Activated T-cell treated with anti-CD3 and anti-CD28 coated beads for 4 hours (primary cell): ENCODE data around the gene YIPF6.
"Not testable (repeated sequence)": the region's sequence is repeated elsewhere in the genome, so short reads cannot be mapped to it uniquely, and the experiment has no call there.

Experiments used
- DNase-seq: peaks from one replicate; pipeline ENCODE4 v3.0.0-alpha.2; 2020

The YIPF6 gene, protein sequence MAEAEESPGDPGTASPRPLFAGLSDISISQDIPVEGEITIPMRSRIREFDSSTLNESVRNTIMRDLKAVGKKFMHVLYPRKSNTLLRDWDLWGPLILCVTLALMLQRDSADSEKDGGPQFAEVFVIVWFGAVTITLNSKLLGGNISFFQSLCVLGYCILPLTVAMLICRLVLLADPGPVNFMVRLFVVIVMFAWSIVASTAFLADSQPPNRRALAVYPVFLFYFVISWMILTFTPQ

DNA sequence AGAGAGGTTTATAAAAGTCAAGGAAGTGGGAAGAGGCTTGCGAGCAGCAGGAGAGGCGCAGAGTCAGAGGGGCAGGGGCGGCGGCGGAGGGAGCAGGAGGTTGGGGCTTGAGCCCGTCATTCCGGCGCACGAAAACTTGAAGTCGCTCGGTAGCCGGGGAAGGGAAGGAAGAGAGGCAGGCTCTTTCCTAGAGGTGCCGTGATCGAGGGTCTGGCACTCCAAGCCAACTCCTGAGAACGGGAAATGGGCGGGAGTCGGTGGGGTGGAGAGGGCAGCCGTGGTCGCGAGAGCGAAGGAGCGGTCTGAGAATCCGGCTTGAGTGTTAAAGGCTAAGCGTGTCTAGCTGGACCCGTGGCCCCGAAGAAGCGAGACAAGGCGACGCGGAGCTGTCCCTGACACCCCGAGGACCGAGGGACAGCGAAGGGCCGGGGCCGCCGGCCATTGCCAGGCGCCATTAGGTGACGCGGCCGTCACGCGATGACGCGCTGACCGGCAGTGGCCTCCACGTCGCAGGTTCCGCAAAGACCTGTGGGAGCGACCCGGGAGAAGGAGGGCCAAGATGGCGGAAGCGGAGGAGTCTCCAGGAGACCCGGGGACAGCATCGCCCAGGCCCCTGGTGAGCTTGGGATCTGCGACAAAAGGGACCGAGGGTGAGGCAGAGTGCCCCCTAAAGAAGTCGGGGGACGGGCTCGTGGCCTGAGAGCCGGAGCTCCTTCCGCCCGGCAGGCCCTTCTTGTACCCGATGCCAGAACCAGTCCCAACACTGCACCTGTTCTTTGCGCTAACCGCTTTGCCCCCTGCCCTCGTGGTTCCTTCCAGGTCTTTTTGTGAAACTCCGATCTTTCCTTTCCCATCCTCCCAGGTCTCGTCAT, at the start of gene YIPF6:
TSS of gene YIPF6 (plus strand) at position 544 of the 872 bp plus-strand sequence. CDS start at position 560, 16 bp downstream.
- DNase-seq = peak; percentile 30

DNA sequence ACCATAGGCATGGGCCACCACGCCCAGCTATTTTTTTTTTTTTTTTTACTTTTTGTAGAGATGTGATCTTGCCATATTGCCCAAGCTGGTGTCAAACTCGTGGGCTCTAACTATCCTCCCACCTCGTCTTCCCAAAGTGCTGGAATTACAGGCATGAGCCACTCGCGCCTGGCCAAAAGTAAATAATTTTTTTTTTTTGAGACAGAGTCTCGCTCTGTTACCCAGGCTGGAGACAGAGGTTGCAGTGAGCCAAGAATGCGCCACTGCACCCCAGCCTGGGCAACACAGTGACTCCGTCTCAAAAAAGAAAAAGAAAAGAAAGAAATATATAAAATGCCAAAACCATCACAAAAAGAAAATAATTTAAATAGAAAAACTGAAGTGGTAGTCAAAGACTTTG, 47.1 kb upstream of the YIPF6 start:
- no peak for DNase-seq

DNA sequence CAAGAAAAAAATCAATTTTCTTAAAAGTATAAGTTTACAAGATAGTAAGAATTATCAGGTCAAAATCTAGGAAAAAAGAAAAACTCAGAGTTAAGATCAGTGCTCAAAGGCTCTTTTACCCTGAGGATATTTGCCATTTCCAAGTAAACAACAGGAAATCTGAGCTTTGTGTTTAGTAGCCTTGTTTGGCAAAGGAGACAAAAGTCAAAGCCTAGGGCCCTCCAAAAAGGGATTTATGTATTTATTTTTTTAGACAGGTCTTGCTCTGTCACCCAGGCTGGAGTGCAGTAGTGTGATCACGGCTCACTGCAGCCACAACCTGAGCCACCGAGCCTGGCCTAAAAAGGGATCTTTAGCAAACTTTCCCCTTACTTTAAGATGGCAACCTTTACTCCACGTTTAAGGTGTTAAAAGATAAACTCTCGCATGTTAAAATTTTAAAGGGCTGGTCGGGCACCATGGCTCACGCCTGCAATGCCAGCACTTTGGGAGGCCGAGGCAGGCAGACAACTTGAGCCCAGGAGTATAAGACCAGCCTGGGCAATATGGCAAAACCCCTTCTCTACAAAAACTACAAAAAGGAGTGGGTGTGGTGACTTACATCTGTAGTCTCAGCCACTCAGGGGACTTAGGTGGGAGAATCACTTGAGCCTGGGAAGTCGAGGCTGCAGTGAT, 44.2 kb upstream of the YIPF6 start:
- DNase-seq = no peak

DNA sequence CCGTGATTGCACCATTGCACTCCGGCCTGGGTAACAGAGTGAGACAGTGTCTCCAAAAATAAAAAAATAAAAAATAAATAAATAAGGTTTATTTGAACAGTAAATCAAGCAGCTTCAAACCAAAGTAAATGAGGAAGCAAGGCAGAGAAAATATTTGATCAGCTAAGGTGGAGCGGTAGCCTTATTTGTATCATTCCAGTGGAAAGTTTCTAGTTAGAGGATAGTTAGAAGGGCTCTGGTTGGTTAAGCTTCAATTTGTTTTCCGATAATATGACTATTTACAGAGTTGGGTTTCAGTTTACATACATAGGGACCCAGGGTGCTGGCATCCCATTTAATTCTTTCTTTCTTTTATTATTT, 43.7 kb upstream of the YIPF6 start:
- no peak for DNase-seq

DNA sequence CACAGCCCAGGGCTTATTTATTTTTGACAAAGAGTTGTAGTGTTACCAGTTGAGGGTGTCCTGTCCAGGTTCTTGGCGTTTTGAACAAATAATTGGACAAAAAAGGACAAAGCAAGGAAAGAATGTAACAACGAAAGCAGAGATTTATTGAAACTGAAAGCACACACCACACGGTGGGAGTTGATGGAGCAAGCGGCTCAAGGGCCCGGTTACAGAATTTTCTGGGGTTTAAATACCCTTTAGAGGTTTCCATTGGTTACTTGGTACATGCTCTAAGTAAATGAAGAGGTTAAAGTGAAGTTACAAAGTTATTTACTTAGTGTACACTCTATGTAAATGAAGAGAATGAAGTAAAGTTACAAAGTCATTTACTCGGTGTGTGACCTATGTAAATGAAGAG, 37.8 kb upstream of the YIPF6 start:
- DNase-seq = no peak

DNA sequence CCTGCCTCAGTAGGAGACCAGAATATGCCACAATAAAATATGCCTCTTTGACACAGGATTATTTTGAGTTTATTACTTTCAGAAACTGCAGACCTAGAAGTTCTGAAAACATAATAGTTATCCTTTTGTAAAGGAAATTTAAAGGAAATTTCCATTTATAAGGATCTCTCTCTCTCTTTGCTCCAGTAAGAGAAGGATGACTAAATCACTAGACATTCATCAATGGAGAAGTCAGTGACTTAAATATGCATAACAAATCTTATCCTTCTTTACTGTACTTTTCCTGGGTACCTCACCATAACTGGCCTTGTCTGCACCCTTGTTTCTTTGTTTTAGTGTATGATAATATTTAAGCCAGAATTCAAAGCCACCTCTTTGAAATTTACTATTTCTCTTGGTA, 37.3 kb upstream of the YIPF6 start:
- DNase-seq = no peak

DNA sequence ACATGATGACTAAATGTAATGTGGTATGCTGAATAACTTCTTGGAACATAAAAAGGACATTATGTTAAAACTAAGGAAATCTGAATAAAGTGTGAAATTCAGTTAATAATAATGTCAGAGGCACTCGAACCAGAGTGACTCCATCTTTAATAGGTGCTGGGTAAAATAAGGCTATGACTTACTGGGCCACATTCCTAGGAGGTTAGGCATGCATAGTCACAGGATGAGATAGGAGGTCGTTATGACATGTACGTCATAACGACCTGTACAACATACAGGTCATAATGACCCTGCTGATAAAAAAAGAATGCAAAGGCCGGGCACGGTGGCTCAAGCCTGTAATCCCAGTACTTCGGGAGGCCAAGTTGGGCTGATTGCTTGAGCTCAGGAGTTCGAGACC, 36.7 kb upstream of the YIPF6 start:
- DNase-seq = no peak

DNA sequence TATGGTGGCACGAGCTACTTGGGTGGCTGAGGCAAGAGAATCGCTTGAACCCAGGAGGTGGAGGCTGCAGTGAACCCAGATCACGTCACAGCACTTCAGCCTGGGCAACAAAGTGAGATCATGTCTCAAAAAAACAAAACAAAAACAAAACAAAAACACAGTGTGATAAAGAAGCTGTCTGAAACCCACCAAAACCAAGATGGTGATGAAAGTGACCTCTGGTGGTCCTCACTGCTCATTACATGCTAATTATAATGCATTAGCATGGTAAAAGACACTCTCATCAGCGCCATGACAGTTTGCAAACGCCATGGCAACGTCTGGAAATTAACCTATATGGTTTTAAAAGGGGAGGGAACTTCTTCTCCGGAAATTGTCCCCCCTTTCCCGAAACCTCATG, 36.2 kb upstream of the YIPF6 start:
- DNase-seq = no peak

DNA sequence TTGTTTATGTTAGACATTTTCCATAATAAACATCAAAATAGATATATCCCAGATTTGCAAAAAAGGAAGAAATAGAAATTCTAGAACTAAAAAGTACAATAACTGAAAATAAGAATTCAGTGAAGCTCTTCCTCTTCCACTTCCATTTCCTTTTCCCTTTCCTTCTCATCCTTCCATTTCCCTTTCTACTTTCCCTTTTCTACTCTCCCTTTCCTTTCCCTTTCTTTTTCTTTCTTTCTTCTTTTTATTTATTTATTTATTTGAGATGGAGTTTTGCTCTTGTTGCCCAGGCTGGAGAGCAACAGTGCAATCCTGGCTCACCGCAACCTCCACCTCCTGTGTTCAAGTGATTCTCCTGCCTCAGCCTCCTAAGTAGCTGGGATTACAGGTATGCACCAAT, 35.0 kb upstream of the YIPF6 start:
- DNase-seq = no peak

DNA sequence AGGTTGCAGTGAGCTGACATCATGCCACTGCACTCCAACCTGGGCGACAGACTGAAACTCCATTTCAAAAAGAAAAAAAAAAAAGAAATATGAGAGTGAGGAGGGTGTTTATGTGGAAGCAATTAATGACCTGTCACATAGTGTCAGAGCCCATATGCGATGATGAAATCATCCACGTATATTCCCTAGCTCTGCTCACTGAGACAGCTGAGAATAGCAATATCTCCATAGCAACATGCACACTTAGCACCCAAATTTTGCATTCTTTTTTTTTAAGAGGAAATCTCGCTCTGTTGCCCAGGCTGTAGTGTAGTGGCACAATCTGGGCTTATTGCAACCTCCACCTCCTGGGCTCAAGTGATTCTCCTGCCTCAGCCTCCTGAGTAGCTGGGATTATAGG, 34.1 kb upstream of the YIPF6 start:
- no peak for DNase-seq

DNA sequence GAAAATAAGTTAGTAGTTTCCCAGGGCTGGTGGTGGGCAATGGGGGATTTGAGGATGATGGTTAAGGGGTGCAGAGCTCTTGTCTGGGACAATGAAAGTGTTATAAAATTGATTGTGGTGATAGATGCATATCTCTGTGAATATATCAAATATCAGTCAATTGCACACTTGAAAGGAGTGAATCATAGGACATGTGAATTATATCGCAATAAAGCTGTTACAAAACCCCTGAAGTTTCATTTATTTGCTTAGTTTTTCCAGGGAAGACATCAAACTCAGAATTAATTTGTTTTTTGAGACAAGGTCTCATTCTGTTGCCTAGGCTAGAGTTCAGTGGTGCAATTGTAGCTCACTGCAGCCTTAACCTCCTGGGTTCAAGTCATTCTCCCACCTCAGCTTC, 17.9 kb upstream of the YIPF6 start:
- no peak for DNase-seq

DNA sequence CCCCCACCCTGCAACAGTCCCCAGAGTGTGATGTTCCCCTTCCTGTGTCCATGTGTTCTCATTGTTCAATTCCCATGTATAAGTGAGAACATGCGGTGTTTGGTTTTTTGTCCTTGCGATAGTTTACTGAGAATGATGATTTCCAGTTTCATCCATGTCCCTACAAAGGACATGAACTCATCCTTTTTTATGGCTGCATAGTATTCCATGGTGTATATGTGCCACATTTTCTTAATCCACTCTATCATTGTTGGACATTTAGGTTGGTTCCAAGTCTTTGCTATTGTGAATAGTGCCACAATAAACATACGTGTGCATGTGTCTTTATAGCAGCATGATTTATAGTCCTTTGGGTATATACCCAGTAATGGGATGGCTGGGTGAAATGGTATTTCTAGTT, 12.7 kb upstream of the YIPF6 start:
- DNase-seq = not testable (repeated sequence)

DNA sequence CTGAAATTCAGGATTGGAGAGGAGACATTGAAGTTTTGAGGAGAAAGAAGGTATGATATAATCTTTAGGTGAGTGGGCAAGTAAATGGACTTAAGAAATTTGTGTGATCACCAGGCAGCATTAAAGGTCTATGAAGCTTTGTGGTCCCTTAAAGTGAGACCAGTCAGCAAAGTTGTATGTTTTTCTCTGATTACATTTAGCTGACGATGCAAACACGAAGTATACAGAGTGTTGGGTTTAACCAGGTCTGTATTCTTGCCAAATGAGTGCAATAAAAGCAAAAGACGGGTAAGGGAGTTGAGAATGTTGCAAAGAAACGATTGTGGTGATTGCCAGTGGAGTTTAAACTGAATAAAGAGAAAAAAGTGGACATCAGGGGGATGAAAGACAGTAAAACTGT, 11.6 kb upstream of the YIPF6 start:
- DNase-seq = no peak

DNA sequence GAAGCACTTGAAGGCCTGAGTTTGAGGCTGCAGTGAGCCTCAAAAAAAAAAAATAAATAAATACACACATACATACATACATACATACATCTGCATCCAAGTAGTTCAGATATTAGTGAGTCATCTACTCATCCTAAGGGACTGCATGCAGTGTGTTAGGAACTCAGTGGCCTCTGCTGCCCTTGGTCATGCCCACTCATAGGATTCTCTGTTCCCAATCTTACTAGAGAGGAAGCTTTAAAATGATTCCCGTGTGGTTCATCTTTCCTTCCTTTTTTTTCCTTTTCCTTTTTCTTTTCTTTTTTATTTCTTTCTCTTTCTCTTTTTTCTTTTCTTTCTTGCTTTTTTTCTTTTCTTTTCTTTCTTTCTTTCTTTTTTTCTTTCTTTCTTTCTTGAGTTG, 10.9 kb upstream of the YIPF6 start:
- DNase-seq = no peak

DNA sequence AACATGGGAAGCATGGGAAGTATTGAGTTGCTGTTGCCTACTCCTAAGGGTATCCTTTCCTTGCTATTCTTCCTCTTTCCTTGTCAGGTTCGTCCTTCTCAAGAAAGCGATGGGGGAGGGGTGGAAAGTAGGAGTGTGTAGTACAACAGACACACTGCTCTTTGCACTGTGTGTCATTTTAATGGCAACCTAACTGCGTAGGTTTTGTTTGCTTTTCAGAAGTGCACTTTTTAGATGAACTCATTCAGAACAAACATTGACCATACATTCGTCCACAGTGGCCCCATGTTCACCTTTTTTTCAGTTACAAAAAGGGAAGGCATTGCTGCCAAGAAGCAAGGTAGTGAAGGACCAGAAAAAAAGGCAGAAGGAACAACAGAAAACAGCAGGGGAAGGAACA, 10.2 kb upstream of the YIPF6 start:
- no peak for DNase-seq

DNA sequence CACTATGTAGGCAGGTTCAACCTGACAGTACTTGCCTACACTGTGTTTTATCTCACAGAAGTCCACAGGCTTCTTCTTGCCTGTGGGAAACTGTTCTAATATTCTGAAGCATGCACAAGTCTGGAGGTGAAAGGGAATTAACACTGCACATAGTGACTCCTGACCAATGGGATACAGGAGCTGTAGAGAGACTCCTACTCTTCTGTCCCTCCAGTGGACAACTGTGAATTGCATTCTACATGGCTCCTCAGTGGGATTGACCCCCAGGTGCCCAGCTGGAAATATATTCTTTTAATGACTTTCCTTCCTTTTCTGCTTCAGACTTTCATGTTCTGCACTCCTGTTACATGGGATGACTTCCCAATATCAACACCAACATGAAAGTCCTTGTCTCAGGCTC, 8.2 kb upstream of the YIPF6 start:
- no peak for DNase-seq

DNA sequence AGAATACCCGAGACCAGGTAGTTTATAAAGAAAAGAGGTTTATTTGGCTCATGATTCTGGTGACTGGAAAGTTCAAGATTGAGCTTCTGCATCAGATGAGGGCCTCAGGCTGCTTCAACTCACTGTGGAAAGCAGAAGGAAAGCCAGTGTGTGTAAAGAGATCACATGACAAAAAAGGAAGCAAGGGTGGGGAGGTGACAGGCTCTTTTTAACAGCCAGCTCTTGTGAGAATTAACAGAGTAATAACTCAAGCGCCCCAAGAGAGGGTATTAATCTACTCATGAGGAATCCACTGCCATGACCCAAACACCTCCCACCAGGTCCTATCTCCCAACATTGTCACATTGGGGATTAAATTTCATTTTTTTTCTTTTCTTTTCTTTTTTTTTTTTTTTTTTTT, 6.3 kb upstream of the YIPF6 start:
- no peak for DNase-seq

DNA sequence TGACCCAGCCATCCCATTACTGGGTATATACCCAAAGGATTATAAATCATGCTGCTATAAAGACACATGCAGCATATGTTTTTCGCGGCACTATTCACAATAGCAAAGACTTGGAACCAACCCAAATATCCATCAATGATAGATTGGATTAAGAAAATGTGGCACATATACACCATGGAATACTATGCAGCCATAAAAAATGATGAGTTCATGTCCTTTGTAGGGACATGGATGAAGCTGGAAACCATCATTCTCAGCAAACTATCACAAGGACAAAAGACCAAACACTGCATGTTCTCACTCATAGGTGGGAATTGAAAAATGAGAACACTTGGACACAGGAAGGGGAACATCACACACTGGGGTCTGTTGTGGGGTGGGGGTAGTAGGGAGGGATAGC, 5.1 kb upstream of the YIPF6 start:
- DNase-seq = not testable (repeated sequence)

DNA sequence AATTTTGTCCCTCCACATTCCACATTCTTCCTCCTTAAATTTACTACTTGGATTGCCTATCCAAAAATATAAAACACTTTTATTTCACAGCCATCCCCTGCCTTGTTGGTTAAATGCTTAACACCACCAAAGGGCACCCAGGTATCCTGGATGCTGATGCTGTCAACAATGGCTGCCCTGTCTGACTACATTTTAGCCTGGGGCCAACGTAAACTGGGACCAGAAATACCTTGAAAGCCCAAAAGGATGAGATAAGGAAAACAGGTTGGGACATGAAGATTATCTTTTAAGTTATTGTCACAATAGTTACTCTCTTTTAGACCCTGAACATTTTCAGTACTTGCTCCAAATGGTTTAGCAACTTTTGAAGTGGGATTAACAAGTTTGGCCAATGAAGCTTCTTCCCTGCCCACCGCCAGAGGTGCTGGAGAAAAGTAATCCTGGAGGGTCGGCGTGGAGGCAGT, 775 bp upstream of the YIPF6 start:
- no peak for DNase-seq

DNA sequence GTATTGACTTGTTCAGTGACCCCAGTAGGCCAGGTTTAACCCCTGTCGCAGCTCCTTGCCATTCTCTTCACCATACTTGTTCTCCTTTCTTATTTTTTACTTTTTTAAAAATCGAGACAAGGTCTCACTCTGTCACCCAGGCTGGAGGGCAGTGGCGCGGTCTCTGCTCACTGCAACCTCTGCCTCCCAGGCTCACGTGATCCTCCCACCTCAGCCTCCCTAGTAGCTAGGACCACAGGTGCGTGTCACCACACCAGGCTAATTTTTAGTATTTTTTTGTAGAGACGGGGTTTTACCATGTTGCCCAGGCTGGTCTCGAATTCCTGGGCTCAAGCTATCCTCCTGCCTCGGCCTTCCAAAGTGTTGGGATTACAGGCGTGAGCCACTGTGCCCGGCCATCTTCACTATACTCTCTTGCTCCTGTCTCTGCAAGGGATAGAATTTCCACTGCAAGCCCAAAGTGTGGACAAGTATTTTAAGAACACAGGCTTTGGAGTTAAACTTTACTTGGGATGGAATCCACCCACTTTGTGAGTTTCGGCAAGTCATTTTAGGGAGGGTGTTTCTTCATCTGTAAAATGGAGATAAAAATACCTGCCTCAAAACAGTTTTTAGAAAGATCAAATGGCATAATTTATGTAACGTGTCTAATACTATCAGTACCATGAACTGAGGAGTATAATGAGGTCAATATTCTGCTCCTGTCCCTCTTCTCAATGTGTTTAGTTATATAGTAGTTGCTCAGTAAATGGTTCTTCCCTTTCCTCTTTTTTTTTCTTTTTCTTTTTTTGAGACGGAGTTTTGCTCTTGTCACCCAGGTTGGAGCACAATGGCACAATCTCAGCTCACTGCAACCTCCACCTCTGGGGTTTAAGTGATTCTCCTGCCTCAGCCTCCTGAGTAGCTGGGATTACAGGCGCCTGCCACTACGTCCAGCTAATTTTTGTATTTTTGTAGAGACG, 973 bp downstream of the YIPF6 start:
- DNase-seq = no peak

DNA sequence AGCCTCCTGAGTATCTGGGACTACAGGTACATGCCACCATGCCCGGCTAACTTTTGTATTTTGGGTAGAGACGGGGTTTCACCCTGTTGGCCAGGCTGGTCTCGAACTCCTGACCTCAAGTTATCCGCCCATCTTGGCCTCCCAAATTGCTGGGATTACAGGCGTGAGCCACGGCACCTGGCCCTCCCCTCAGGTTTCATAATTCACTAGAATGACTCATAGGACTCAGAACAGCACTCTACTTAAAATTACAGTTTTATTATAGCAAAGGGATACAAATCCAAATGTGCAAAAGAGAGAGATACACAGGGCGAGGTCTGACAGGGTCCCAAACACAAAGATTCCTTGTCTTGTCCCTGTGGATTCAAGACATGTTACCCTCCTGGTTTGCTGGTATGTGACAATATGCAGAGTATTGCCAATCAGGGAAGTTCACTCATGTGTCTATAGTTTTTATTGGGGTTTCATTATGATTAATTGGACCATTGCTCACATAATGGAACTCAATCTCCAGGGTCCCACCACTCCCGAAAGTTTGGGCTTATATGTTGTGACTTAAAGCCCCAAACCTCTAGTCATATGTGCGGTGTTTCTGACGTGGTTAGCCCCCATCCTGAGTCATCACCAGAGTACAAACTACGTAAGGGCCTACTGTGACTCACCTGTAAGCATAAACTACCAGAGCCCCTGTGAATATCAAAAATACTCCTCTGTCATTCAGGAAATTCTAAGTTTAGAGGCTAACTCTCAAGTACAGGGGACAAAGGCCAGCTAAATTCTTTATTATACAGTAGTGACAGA, 5.2 kb downstream of the YIPF6 start:
- DNase-seq = peak; percentile 12

DNA sequence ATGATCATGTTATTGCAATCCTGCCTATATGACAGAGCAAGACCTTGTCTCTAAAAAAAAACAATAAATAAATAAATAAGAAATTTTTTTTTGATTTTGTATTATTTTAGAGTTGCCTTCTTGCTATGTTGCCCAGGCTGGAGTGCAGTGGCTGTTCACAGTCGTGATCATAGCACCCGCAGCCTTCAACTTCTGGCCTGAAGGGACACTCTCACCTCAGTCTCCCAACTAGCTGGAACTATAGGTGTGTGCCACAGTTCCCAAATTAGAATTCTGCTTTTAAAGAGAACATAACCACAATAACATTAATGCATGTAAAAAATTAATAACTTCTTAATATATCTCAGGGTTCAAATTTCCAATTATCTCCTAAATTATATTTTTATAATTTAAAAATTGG, 7.8 kb downstream of the YIPF6 start:
- no peak for DNase-seq
